Endothelial cell of umbilical vein (primary cell): ENCODE data around the gene FTSJ3.

ENCODE experiments used
- EZH2 ChIP-seq: IDR thresholded peaks from 2 replicates; pipeline ENCODE4 v1.6.1; 2012; ENCODE audit warnings: borderline replicate concordance, low read depth, mild to moderate bottlenecking, moderate library complexity, low read length, inconsistent platforms; ENCODE audit not compliant: severe bottlenecking
- FOS ChIP-seq: IDR thresholded peaks from 2 replicates; pipeline ENCODE4 v1.6.1; 2011; ENCODE audit warnings: mild to moderate bottlenecking, low read length, moderate library complexity, borderline replicate concordance; ENCODE audit not compliant: insufficient read depth
- GATA2 ChIP-seq: IDR thresholded peaks from 2 replicates; pipeline ENCODE4 v1.7.0; 2011; ENCODE audit warnings: low read depth, mild to moderate bottlenecking, moderate library complexity, mixed read lengths, low read length; ENCODE audit not compliant: insufficient read length, insufficient read depth
- JUN ChIP-seq: IDR thresholded peaks from 2 replicates; pipeline ENCODE4 v1.6.1; 2011; ENCODE audit warnings: borderline replicate concordance, low read depth; ENCODE audit not compliant: insufficient read length, insufficient read depth
- MYC ChIP-seq: IDR thresholded peaks from one replicate; pipeline ENCODE4 v1.6.1; 2011; ENCODE audit warnings: mild to moderate bottlenecking, low read depth, low read length
- POLR2A ChIP-seq: IDR thresholded peaks from 2 replicates; pipeline ENCODE4 v1.6.1; 2012; ENCODE audit warnings: low read depth, mild to moderate bottlenecking, control low read depth, low read length
- POLR2AphosphoS5 ChIP-seq: IDR thresholded peaks from 2 replicates; pipeline ENCODE4 v1.6.1; 2012; ENCODE audit warnings: low read depth, mild to moderate bottlenecking, control low read depth, low read length, moderate library complexity; ENCODE audit not compliant: insufficient read depth
- TF ChIP-seq, protein P1 (sequence below), 2 donors: IDR thresholded peaks; 1 replicate in 1 of 2; 2 replicates in 1 of 2; pipeline ENCODE4 v1.5.1; 2011; ENCODE audit warnings: low read length in 2 of 2, mild to moderate bottlenecking in 2 of 2, moderate library complexity in 2 of 2, control low read depth in 1 of 2, inconsistent platforms in 1 of 2, low read depth in 1 of 2; ENCODE audit not compliant: insufficient read depth in 1 of 2; ENCODE audit errors: extremely low read depth in 1 of 2
- TF ChIP-seq, protein P2 (sequence below): IDR thresholded peaks from 2 replicates; pipeline ENCODE4 v1.6.1; 2011; ENCODE audit not compliant: insufficient read depth, insufficient read length

DNA sequence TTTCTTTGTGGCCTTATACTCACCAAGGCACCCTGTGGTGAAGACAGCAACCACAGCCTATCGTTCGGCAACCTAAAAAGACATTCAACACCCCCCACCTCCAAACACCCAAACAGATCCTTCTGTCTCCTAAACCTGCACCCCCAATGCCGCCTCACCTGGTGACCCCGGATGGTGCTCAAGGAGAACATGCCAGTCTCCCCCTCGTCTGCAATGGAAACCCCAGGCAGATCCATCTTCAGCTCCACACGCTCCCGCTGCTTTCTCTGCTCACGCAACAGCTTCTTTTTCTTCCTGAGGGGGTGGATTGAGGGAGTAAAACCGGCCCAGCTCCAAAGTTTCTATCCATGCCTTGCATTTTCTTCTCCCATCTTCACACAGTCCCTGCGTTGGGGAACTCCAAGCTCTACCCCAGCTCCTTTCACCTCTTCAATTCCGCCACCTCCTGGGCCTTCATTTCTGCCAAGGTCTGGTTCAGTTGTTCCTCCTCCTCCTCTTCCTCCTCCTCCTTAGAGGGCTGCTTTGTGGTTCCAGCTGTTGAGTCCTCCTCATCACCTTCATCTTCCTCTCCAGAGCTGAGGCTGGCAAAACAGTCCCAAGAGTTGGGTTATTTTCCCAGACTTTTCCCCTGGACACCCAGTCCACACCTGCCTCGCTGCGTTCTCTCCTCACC lies 3.7 kb downstream of the FTSJ3 start:
- TF ChIP-seq POLR2A (no peak), POLR2AphosphoS5 (no peak), EZH2 (no peak), FOS (no peak), GATA2 (no peak), MYC (no peak), JUN (no peak)
- TF ChIP-seq, protein P1, sequence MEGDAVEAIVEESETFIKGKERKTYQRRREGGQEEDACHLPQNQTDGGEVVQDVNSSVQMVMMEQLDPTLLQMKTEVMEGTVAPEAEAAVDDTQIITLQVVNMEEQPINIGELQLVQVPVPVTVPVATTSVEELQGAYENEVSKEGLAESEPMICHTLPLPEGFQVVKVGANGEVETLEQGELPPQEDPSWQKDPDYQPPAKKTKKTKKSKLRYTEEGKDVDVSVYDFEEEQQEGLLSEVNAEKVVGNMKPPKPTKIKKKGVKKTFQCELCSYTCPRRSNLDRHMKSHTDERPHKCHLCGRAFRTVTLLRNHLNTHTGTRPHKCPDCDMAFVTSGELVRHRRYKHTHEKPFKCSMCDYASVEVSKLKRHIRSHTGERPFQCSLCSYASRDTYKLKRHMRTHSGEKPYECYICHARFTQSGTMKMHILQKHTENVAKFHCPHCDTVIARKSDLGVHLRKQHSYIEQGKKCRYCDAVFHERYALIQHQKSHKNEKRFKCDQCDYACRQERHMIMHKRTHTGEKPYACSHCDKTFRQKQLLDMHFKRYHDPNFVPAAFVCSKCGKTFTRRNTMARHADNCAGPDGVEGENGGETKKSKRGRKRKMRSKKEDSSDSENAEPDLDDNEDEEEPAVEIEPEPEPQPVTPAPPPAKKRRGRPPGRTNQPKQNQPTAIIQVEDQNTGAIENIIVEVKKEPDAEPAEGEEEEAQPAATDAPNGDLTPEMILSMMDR (IDR thresholded peaks at IDR 0.05; ENCODE audit: extremely low read depth in 1 of 2, insufficient read depth in 1 of 2, low read depth in 1 of 2, low read length in 2 of 2) = no peak
- TF ChIP-seq, protein P2, sequence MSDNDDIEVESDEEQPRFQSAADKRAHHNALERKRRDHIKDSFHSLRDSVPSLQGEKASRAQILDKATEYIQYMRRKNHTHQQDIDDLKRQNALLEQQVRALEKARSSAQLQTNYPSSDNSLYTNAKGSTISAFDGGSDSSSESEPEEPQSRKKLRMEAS = no peak
